GM21526 (cell line): Measurements from ENCODE around the gene DDIT3.
A peak's percentile ranks its signal among the peaks of the same experiment; 100 is the strongest.

Experiments used
- ATAC-seq: cut with Tn5 transposase; IDR thresholded peaks from one replicate; pipeline ENCODE4 v1.9.1; 2021; ENCODE audit warnings: moderate library complexity; ENCODE audit not compliant: unreplicated experiment, low FRiP score

The DDIT3 gene

DNA sequence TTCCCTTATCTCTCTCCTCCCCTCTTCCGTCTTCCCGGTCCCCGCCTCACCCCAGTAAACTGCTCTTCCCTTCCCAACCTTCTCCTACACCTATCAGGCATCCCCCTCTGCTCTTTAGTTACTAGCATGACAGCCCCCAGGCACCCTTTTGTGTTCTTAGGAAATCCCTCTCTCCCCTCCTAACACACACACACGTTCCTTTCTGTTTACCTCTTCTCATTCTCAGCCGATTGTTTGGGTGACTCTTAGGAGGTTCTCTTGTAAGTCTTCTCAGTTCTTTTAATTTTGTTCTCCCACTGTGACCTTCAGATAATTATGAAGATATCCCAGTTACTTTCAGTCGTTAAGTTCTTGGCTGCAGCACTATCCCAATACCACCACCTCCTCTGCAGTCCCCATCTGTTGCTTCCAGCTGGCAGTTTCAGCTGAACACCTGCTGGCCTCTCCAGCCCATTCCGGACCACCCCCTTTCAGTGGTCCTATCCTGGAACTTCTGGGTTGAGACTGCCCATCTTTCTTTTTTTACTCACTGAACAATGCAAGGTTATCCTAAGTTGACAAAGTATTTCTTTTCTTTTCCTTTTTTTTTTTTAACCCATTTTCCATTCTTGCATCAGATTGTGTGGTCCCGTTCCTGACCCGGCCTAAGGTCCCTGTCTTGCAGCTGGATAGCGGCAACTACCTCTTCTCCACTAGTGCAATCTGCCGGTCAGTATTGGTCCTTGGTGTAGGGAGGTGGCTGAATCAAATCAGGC lies 31.7 kb downstream of the DDIT3 start:
- ATAC-seq: no peak

DNA sequence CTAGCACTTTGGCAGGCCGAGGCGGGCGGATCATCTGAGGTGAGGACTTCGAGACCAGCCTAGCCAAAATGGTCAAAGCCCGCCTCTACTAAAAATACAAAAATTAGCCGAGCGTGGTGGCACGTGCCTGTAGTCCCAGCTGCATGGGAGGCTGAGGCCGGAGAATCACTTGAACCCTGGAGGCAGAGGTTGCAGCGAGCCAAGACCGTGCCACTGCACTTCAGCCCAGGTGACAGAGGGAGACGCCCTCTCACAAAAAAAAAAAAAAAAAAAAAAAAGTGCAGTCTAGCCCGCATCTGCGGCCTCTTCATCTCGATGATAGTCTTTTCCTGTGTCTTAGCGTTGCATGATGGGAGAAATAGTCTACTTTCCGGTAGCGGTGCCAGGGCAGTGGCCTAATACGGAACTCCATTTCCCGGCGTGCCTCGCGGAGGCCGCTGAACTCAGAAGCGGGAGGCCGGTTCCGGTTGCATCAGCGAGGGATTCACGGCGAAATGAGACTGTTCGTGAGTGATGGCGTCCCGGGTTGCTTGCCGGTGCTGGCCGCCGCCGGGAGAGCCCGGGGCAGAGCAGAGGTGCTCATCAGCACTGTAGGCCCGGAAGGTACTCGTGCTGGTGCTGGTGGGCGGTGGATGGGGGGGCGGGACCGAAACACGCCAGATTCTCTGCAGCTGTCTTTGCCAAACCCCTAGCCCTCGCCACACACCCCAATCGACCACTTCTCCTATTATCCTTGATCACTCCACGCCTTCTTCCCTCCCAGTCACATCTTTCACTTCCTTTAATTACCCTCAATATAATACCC lies 32.5 kb downstream of the DDIT3 start, which contains the start of gene MARS1:
Gene MARS1, plus strand, starts transcription at position 472 of the 805 bp plus-strand sequence. Its CDS starts 23 bp downstream, at position 495.
- peak; percentile 96 for ATAC-seq

DNA sequence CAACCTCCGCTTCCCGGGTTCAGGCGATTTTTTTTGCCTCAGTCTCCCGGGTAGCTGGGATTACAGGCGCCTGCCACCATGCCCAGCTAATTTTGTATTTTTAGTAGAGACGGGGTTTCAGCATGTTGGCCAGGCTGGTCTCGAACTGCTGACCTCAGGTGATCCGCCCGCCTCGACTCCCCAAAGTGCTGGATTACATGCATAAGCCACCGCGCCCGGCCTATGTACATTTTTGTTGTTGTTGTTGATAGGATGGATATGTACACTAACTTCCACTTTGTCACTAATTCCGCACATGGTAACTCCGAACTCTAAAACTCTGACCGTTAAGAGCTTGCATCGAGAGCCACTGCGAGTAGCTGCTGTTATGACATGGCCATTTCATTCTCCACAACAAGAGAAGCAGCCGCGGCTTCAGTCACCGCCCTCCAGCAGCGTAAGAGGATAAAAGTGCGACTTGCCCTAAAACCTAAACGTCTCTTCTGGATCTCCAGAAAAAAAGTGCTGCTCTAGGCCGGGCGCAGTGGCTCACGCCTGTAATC lies 33.2 kb downstream of the DDIT3 start:
- no peak for ATAC-seq

DNA sequence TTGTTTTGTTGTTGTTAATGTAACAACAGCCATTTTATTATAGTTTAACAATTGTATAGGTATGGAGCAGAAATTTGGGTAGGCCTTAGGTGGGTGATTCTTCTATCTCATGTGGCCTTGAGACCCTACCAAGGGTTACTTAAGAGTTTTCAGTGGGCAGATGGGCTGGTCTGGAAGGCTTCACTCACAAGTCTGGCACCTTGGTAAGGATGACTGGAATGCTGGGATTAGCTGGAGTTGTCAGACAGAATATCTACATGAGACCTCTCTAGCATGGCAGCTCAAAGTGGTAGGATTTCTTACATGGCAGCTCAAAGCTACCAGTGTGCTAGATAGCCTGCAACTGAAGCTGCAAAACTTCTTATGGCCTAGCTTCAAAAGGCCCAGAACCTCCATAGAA lies 34.6 kb downstream of the DDIT3 start:
- ATAC-seq: no peak

DNA sequence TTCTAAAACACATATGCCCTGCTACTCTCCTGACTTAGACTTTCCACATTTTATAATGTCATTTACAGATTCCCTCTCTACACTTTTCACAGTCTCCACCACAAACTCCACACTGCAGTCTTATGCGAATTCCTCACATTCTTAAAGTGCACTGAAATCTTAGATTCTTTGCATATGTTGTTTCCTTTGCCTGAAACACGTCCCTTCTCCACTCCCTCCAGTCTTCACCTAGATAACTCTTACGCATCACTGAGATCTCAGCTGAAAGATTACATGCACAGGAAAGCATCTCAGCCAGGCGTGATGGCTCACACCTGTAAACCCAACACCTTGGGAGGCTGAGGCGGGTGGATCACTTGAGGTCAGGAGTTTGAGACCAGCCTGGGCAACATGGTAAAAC lies 36.8 kb downstream of the DDIT3 start:
- no peak for ATAC-seq

DNA sequence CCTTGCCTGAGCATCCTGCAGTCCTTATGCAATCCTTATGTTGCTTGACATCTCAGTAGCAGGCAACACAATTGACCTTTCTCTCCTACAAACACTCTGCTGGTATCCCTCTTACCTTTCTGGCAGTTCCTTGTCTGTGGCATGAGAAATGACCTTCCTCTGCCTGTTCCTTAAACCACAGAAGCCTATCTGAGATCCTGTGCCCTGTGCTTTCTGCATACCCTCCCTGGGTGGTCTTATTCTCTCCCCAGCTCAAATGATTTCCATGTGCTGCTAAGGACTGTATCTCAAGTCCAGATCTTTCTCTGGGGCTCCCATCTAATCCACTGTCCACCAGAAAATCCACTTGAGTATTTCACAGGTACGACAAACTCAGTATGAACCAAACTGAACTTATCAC lies 38.6 kb downstream of the DDIT3 start:
- ATAC-seq: no peak

DNA sequence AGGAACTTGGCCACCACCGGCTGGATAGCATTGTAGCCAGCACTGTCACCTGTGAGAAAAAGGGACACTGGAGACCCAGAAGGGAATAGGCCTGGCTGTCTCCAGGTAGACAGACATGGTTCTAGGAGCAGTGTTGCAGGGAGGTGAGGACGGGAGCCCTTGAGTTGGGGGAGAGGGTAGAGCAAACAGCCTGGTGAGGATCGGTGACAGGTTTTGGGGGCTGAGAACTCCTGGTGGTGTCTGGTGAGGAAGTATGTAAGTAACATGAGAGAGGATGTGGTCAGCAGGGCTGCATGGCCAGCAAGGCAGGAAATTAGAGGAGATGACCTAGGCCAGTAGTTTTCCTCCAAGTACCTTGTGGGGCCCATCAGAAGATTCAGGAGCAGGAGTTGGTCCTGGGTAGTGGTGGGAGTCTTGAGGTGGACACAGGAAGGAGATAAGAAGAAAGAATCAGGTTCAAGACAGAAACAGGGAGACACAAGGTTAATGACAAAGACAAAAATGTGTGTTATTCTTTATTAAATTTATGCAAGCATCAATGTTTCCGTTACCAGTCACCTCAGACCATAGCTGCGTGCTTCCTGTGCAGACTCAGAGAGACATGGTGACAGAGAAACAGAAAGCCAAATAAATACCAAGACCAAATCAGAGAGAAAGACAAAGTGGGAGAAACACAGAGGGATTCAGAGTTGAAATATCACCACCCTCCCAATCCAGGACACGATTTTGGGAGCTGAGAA lies 40.8 kb downstream of the DDIT3 start, which contains the start of gene ARHGAP9:
Gene ARHGAP9, minus strand, starts transcription at position 491 of the 740 bp plus-strand sequence. Its CDS starts 460 bp downstream, at position 31.
- no peak for ATAC-seq

DNA sequence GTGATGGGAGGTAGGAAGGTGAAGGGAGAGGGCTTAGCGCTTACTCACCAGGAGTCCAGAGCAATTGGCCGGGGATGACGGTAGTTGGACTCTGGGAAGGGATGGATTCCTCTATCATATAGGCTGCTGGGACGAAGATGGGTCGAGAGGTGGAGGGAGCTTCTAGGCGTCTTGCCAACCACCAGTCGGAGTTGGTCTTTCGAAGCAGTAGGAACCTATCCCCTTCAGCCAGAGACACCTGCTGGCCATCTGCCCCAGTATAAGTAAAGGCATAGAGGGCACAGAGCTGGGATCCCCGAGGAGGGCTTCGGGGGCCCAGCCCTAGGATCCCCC lies 41.3 kb downstream of the DDIT3 start:
- no peak for ATAC-seq

DNA sequence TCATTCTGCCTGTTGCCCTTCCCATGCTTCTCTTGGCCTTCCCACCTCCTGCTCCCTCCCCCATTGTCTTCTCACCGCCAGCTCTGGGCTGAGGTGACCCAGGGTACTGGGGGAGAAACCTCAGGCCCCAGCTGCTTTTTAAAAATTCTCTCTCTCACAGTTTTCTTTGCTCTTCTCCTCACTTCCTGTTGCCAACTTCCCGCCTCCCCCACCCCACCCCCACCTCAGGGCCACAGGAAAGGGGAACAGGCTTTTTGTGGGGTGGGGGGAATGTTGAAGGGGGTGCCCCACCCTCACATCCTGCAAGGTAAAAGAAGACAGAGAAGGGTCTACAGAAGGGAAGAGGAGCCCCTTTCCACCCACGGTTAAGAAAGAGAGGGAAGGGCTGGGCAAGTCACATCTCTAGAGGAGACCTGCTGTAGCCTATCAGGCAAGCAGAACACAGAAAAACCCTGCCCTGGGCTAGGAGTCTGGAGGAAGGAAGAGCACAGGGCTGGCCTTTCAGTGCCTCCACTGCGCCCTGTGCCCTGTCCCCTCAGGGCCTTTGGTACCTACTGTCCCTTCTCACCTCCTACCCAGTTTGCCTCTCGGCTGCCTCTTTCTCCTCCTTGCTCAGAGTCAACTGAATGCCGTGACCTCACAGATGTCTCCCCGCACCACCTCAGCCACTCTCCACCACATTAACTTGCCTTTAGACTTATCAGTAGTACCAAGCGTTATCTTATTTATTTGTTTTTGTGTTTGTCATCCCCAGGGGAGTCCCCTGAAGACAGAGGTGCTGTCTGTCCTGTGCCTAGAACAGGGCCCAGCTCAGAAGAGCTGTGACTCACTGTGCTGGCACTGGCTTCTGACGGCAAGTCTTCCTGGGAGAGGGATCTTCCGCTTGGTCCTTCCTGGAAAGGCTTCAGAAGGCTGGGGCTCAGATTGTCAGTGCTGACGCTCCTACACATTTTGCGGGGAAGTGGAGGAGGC lies 42.3 kb downstream of the DDIT3 start:
- ATAC-seq: no peak

DNA sequence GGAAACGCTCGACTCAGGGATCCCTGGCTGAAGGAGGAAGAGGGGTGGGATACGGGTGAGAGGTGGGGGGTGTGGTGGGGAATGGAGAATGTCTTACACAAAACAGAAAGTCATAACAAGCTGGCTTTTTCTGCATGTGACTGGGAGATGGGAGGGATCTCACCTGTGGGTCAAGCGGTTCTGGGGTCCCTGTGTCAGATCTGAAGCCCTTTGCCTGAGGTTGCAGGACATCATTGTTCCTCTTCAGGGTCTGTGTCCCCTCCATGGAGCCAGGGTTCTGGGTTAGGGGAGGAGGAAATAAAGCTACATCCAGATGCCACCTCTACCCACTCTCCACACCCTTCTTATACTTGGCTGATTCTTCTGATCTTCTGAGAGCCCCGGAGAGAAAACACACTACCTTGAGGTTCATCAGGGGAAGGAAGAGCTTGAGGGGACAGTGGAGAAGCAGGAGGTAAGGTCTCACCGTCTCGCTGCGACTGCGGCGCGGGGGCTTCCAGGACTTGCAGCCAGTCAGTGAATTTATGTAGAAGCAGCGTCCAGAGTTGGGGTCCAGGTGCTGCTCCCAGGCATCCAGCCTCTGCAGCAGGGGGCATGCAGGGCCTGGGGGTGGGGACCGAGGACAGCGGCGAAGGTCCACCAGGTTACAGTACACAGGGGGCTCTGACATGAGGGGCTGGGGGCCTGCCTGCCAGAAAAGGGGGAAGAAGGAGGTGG lies 43.2 kb downstream of the DDIT3 start:
- ATAC-seq: no peak

DNA sequence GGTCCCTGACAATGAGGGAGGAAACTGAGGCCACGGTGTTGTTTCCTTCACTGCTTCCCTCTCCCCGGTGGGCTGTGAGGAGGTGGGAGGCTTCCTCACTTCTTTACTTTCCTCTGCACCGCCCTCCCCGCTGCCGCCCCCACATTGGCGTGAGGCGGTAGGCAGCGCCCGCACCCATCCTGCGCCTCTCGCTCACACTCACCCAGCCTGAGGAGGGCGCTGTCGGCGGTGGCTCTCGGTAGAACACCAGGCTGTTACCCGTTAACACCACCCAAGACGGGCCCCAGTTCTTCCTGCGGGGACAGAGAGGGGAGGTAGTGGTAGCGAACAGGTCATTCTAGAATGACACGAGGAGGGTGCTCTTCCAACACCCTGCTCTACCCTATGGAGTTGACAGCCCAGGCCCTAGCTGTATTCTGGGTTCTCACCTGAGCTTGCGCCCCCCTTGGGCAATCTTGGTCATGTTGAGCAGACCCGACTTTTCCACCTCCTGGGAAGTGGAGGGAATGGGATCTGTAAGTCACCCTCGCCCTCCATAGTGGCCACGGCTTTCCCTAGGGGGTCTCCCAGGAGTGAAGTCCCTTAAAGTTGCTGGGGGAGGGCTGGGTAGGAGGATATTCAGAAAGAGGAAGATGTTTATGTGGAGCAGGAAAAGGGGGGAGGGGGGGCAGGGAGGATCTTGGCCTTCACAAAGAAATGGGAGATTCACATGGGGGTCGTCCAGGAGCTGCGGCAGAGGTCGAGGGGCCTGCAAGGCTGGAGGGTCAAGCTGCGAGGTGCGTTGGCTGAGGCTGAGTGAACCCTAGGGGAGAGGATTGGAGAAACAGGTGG lies 43.9 kb downstream of the DDIT3 start:
- ATAC-seq: no peak

DNA sequence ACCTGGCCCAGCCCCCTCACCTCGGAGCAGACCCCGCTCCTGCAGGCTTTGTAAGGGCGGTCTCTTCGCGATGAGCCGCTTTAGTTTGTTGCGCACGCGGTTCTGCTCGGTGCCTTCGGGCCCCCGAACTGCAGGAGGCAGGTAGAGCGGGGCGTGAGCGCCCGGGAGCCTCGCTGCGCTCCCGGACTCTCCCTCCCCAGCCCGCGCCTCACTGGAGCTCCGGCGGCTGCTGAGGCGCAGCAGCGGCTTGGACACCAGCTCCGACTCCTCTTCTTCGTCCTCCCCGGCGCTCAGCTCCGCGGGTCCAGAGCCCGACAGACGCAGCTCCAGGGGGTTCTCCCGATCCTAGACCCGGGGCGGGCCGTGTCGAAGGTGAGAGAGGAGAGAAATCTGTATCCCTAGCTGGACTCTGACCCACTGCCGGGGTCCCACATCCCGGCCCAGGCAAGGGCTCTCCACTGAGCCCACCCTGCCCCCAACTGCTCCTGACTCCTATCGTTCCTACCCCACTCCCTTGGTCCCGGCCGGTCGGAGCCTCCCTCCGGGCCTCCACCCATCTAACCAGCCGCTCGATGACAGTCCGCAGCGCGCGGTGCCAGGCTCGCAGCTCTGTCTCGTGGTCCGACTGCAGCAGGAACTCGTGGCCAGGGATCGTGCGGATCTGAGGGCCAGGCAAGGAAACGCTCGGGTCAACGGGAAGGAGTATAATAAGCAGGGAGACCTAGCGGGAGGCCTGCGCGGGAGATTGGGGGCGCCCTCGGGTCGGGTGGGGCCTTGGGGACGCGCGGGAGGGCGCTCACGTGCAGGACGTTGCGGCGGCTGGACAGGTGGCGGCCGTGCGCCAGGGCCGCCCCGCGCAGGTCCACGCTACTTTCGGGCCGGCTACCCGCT lies 44.8 kb downstream of the DDIT3 start:
- no peak for ATAC-seq

DNA sequence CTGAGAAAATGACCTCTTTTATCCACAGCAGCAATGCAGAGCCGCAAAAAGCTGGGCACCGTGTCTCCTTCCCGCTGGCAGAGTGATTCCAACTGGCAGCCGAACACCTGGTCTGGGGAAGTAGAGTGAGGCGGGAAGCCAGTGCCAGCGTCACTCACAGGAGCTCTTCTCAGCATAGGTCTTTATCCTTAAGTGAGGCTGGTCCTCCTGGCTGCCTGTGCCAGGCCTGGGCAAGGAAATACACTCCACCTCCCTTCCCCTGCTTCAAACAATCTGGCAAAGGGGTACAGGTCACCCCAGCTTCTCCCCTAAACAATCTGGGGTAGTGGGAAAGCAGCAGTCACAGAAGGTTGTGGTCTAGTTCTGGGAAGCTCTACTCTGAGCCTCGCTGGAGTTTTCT lies 45.5 kb downstream of the DDIT3 start:
- no peak for ATAC-seq

DNA sequence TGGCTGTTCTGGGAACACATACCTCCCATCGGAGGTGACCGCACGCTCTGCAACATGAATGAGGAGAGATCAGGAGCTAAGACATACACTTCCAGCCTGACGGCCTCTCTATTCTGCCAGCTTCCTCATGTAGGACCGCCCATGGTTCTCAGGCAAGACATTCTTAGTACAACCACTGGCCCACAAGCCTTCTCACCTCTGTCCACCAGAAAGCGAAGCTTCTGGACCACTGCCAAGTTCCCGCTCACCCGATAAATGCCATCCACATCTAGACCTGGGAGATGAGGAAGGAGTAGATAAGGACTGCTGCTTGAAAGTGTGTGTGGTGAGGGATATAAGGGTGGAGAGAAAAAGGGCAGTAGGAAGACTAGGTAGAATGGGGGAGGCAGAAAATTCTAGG lies 45.9 kb downstream of the DDIT3 start:
- ATAC-seq: no peak

DNA sequence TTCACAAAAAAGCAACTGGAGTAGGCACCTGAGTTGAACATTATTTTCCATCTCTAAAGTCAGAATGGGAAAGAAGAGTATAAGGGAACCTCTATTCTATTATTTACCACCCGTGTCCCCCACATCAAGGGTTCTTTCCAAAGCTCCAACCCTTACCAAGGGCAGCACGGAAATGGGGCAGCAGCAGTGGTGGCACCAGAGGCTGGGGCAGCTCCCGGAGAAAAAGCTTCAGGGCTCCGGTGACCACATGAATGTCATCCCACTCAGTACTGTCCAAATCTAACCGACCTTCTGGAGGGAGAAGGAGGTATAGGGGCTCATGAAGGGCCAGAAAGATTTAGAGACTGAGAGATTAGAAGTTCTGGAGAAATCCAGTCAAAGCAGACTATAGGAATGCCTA lies 46.4 kb downstream of the DDIT3 start:
- ATAC-seq: no peak

DNA sequence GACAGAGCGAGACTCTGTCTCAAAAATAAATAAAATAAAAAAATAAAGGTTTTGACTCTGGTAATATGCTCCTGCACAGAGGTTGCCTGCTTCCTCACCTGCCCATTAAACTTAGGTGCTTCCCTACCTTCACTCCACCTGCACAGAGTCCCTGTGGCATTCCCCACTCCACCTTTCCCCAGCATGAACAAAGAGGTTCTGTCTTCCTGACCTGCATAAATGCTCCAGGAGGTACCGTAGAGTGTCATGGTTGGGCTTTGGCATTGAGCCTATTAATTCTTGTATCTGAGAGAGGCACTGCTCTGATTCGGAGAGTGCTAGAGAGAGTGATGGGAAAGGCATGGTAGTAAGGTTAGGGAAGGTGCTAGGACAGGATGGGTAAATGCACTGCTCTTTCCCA lies 46.9 kb downstream of the DDIT3 start:
- no peak for ATAC-seq

DNA sequence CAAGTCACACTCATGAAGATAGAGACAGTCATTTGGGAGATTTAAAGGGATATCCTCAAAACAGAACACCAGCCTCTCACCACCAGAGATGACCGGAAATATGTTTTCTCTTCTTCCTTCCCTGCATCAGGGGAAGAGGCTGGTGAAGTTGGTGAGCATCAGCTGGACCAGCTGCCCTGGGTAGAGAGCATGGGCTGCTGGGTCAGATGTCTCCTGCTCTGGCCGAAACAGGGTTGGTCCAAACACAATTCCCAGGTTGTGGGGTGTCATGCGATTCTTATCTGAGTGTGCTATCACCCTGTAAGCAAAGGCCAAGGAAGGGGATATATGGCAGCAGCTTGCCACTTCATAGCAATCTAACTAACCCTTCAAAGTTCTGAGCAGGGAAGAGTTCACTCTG lies 47.9 kb downstream of the DDIT3 start:
- no peak for ATAC-seq
